Activated CD4-positive, alpha-beta T cell treated with anti-CD3 and anti-CD28 coated beads for 36 hours (primary cell): Measurements from ENCODE around the gene TTC28. TPM values are rescaled to one million over a fixed set of nuclear protein-coding genes. Genes with fewer than 3 reads are reported as not detected.

Experiments used
- ATAC-seq: fragments of 200-7000 bp; cut with Tn5 transposase; one replicate; pipeline ENCODE4 v1.10.0; 2021; ENCODE audit warnings: mild to moderate bottlenecking, moderate library complexity
- CTCF ChIA-PET: fragments of 350-600 bp; sonication (Branson Sonifier 250); formaldehyde crosslinking; loops from one replicate; lab custom pipeline; 2021; ENCODE audit warnings: antibody characterized with exemption; lab: Charles Lee
- POLR2A ChIA-PET: fragments of 350-600 bp; sonication (Branson Sonifier 250); formaldehyde crosslinking; loops from one replicate; lab custom pipeline; 2021; ENCODE audit warnings: antibody characterized with exemption, inconsistent platforms; lab: Charles Lee
- DNase-seq: peaks from one replicate; pipeline ENCODE4 v3.0.0-alpha.2; 2020
- H3K27ac Mint-ChIP-seq: one replicate; pipeline ENCODE4 v1.8.0; 2021; ENCODE audit warnings: mixed read lengths
- H3K27me3 Mint-ChIP-seq: one replicate; pipeline ENCODE4 v1.8.0; 2021; ENCODE audit warnings: mixed read lengths
- H3K36me3 Mint-ChIP-seq: one replicate; pipeline ENCODE4 v1.8.0; 2021; ENCODE audit warnings: low read depth, mixed read lengths
- H3K4me1 Mint-ChIP-seq: one replicate; pipeline ENCODE4 v1.8.0; 2021; ENCODE audit warnings: mixed read lengths
- H3K4me3 Mint-ChIP-seq: one replicate; pipeline ENCODE4 v1.8.0; 2021; ENCODE audit warnings: mild to moderate bottlenecking, moderate library complexity, mixed read lengths
- H3K9me3 Mint-ChIP-seq: one replicate; pipeline ENCODE4 v1.8.0; 2021; ENCODE audit warnings: low read depth, mixed read lengths
- intact Hi-C, 2 experiments: fragments of 100-400 bp; cut with DNase I in 1 of 2; cut with micrococcal nuclease in 1 of 2; formaldehyde crosslinking; loops; one replicate each; pipeline versions ENCODE4 v1.14.2 to v1.15.1; 2022 to 2024; cut with DNase I, micrococcal nuclease
- total RNA-seq, 2 experiments: library from RNA; stranded (reverse); gene quantifications; one replicate each; pipeline ENCODE4 v1.2.3, GENCODE V29; 2021

The TTC28 gene
- total RNA-seq, 2 experiments from 2014 or later: 1.0 to 1.4 TPM

GRCh38 chr22:28438183-28438768 is 241.4 kb downstream of the TTC28 start:
- no peak overlapping the region for H3K4me3 Mint-ChIP-seq
- CTCF ChIA-PET: interaction anchor here (0.5 to 1.4 kb wide), 4 partner anchors 10 to 185 kb away, joined by 3 read pairs; no protein-coding TSS in a partner anchor

GRCh38 chr22:28435982-28436381 is 243.7 kb downstream of the TTC28 start:
- no peaks in the 10 kb centered on the region for H3K9me3 Mint-ChIP-seq
- ATAC-seq: no peak
- no peak overlapping the region for H3K4me3 Mint-ChIP-seq
- POLR2A ChIA-PET: no interaction called here
- CTCF ChIA-PET: interaction anchor here (0.6 to 1.6 kb wide), 2 partner anchors 401 to 549 kb away, joined by 3 read pairs; no protein-coding TSS in a partner anchor
- intact Hi-C loops: no loop called here
- no peak overlapping the region for H3K27ac Mint-ChIP-seq
- DNase-seq: no peak
- no peaks in the 10 kb centered on the region for H3K36me3 Mint-ChIP-seq
- H3K27me3 Mint-ChIP-seq: peaks cover under 1% of the 10 kb centered on the region
- peaks cover 9% of the 10 kb centered on the region for H3K4me1 Mint-ChIP-seq

More at GRCh38 chr22:28438183-28438768, 241.4 kb downstream of the TTC28 start:
- Mint-ChIP-seq H3K27me3 (peaks cover 2% of the 10 kb centered on the region), H3K27ac (no peak overlapping the region), H3K9me3 (no peaks in the 10 kb centered on the region), H3K36me3 (no peaks in the 10 kb centered on the region), H3K4me1 (peaks cover 23% of the 10 kb centered on the region)
- POLR2A ChIA-PET: no interaction called here
- no peak for ATAC-seq
- DNase-seq: no peak
- intact Hi-C loops: no loop called here

- intact Hi-C loops: no loop called here
- CTCF ChIA-PET: interaction anchor here (0.6 to 1.6 kb wide), 4 partner anchors 17 to 548 kb away, joined by 3 to 4 read pairs (median 3); no protein-coding TSS in a partner anchor
- ATAC-seq (no peak), DNase-seq (no peak)
- H3K27me3 Mint-ChIP-seq: peaks cover 3% of the 10 kb centered on the region
- peaks cover 2% of the 10 kb centered on the region for H3K4me1 Mint-ChIP-seq
- POLR2A ChIA-PET: no interaction called here
- no peak overlapping the region for H3K27ac Mint-ChIP-seq
- H3K9me3 Mint-ChIP-seq: no peaks in the 10 kb centered on the region
- no peak overlapping the region for H3K4me3 Mint-ChIP-seq
- H3K36me3 Mint-ChIP-seq: no peaks in the 10 kb centered on the region
Observed at GRCh38 chr22:28435140-28435768, 244.4 kb downstream of the TTC28 start.

GRCh38 chr22:28430466-28431025 is 249.1 kb downstream of the TTC28 start:
- Mint-ChIP-seq H3K4me3 (no peak overlapping the region), H3K27ac (no peak overlapping the region), H3K36me3 (no peaks in the 10 kb centered on the region), H3K9me3 (no peaks in the 10 kb centered on the region), H3K27me3 (peaks cover 7% of the 10 kb centered on the region), H3K4me1 (no peaks in the 10 kb centered on the region)
- ATAC-seq (no peak), DNase-seq (no peak)
- intact Hi-C loops: no loop called here
- CTCF ChIA-PET: interaction anchor here (0.6 to 2.2 kb wide), 3 partner anchors 9 to 1195 kb away, joined by 3 to 12 read pairs (median 3); no protein-coding TSS in a partner anchor
- POLR2A ChIA-PET: no interaction called here

- no peaks in the 10 kb centered on the region for H3K4me1 Mint-ChIP-seq
Observed at GRCh38 chr22:28429711-28430110, 249.9 kb downstream of the TTC28 start.

GRCh38 chr22:28428271-28428670 is 251.4 kb downstream of the TTC28 start:
- DNase-seq: no peak

More at GRCh38 chr22:28429711-28430110, 249.9 kb downstream of the TTC28 start:
- Mint-ChIP-seq H3K27ac (no peak overlapping the region), H3K4me3 (no peak overlapping the region), H3K9me3 (no peaks in the 10 kb centered on the region), H3K36me3 (no peaks in the 10 kb centered on the region), H3K27me3 (peaks cover 7% of the 10 kb centered on the region)
- DNase-seq: no peak
- intact Hi-C loops: no loop called here
- ChIA-PET CTCF (interaction anchor here (0.6 to 2.2 kb wide), 3 partner anchors 10 to 1196 kb away, joined by 3 to 12 read pairs (median 3); no protein-coding TSS in a partner anchor), POLR2A (no interaction called here)
- no peak for ATAC-seq

GRCh38 chr22:28426346-28427132 is 253.1 kb downstream of the TTC28 start:
- Mint-ChIP-seq H3K36me3 (no peaks in the 10 kb centered on the region), H3K27me3 (peaks cover 9% of the 10 kb centered on the region), H3K4me1 (no peaks in the 10 kb centered on the region), H3K9me3 (no peaks in the 10 kb centered on the region), H3K4me3 (no peak overlapping the region), H3K27ac (no peak overlapping the region)
- POLR2A ChIA-PET: no interaction called here
- DNase-seq (no peak), ATAC-seq (no peak)
- CTCF ChIA-PET: no interaction called here
- intact Hi-C loops: no loop called here

More at GRCh38 chr22:28428271-28428670, 251.4 kb downstream of the TTC28 start:
- intact Hi-C loops: no loop called here
- H3K27ac Mint-ChIP-seq: no peak overlapping the region
- peaks cover 9% of the 10 kb centered on the region for H3K27me3 Mint-ChIP-seq
- H3K4me3 Mint-ChIP-seq: no peak overlapping the region
- POLR2A ChIA-PET: no interaction called here
- no peak for ATAC-seq
- CTCF ChIA-PET: interaction anchor here (0.7 to 1.1 kb wide), 3 partner anchors 10 to 42 kb away, joined by 3 to 4 read pairs (median 4); no protein-coding TSS in a partner anchor
- H3K9me3 Mint-ChIP-seq: no peaks in the 10 kb centered on the region
- no peaks in the 10 kb centered on the region for H3K4me1 Mint-ChIP-seq
- H3K36me3 Mint-ChIP-seq: no peaks in the 10 kb centered on the region

- CTCF ChIA-PET: interaction anchor here (1.0 kb wide), 1 partner anchor 15 kb away, joined by 4 read pairs; no protein-coding TSS in a partner anchor
- intact Hi-C loops: no loop called here
- Mint-ChIP-seq H3K27me3 (peaks cover 6% of the 10 kb centered on the region), H3K9me3 (no peaks in the 10 kb centered on the region), H3K36me3 (no peaks in the 10 kb centered on the region), H3K4me1 (no peaks in the 10 kb centered on the region), H3K4me3 (no peak overlapping the region), H3K27ac (no peak overlapping the region)
- POLR2A ChIA-PET: no interaction called here
- ATAC-seq: no peak
- DNase-seq: no peak
Observed at GRCh38 chr22:28425211-28425610, 254.4 kb downstream of the TTC28 start.

- H3K9me3 Mint-ChIP-seq: no peaks in the 10 kb centered on the region
- H3K27ac Mint-ChIP-seq: no peak overlapping the region
- ATAC-seq (no peak), DNase-seq (no peak)
- CTCF ChIA-PET: interaction anchor here (1.0 kb wide), 1 partner anchor 16 kb away, joined by 4 read pairs; no protein-coding TSS in a partner anchor
- peaks cover 6% of the 10 kb centered on the region for H3K27me3 Mint-ChIP-seq
- H3K4me3 Mint-ChIP-seq: no peak overlapping the region
- POLR2A ChIA-PET: no interaction called here
- no peaks in the 10 kb centered on the region for H3K36me3 Mint-ChIP-seq
- H3K4me1 Mint-ChIP-seq: no peaks in the 10 kb centered on the region
- intact Hi-C loops: no loop called here
Observed at GRCh38 chr22:28424427-28425080, 255.1 kb downstream of the TTC28 start.

GRCh38 chr22:28419919-28420318 is 259.7 kb downstream of the TTC28 start:
- H3K27me3 Mint-ChIP-seq: peaks cover 2% of the 10 kb centered on the region
- no peak overlapping the region for H3K27ac Mint-ChIP-seq
- no peaks in the 10 kb centered on the region for H3K4me1 Mint-ChIP-seq
- ChIA-PET POLR2A (no interaction called here), CTCF (interaction anchor here (0.9 kb wide), 1 partner anchor 20 kb away, joined by 3 read pairs; no protein-coding TSS in a partner anchor)
- no peak overlapping the region for H3K4me3 Mint-ChIP-seq
- intact Hi-C loops: no loop called here
- no peaks in the 10 kb centered on the region for H3K36me3 Mint-ChIP-seq
- DNase-seq (no peak), ATAC-seq (no peak)
- no peaks in the 10 kb centered on the region for H3K9me3 Mint-ChIP-seq
